Measurements from ENCODE around the gene BMF. TPM values are rescaled to one million over a fixed set of nuclear protein-coding genes. Genes with fewer than 3 reads are reported as not detected.

The BMF gene
- total and polyA plus RNA-seq, 4 donors, result 0.63 to 10.2 (median 4.0) TPM

- TF ChIP-seq ZBTB33 (IDR thresholded peaks at IDR 0.05), result no peak
- TF ChIP-seq NR2F2 (IDR thresholded peaks at IDR 0.05), result no peak
- no peak for TF ChIP-seq MAX (IDR thresholded peaks at IDR 0.05)
- no peak for TF ChIP-seq REST (IDR thresholded peaks at IDR 0.05)
- no peak for TF ChIP-seq YY1 (IDR thresholded peaks at IDR 0.05)
Measured at GRCh38 chr15:40121911-40122638, 13.4 kb upstream of the BMF start (continued).

- no peaks in the 10 kb centered on the region for H3K36me3 ChIP-seq (ENCODE audit: control insufficient read depth in 4 of 4, insufficient read depth in 3 of 4, low read depth in 1 of 4, low read length in 3 of 4)
- no peak for TF ChIP-seq ATF3 (IDR thresholded peaks at IDR 0.05)
- TF ChIP-seq MAX (IDR thresholded peaks at IDR 0.05), result no peak
- TF ChIP-seq REST (IDR thresholded peaks at IDR 0.05), result no peak
- no peak for TF ChIP-seq GABPA (IDR thresholded peaks at IDR 0.05 in 1 of 2, conservative IDR thresholded peaks at IDR 0.05 in 1 of 2)
- TF ChIP-seq HNF4G (IDR thresholded peaks at IDR 0.05), result no peak
- TF ChIP-seq CTCF (IDR thresholded peaks at IDR 0.05; ENCODE audit: low read depth, low read length, missing input control), result no peak
- no peak for TF ChIP-seq SP1 (IDR thresholded peaks at IDR 0.05)
- TF ChIP-seq TAF1 (conservative IDR thresholded peaks at IDR 0.05), result no peak
- TF ChIP-seq NR2F2 (IDR thresholded peaks at IDR 0.05), result no peak
- no peak for TF ChIP-seq JUND (IDR thresholded peaks at IDR 0.05)
- TF ChIP-seq EGR1 (IDR thresholded peaks at IDR 0.05; ENCODE audit: low read depth in 2 of 2), result no peak
- TF ChIP-seq HNF4A (conservative IDR thresholded peaks at IDR 0.05), result no peak
- TF ChIP-seq RXRA (IDR thresholded peaks at IDR 0.05), result no peak
- TF ChIP-seq YY1 (IDR thresholded peaks at IDR 0.05), result no peak
- no peak for TF ChIP-seq FOXA1 (IDR thresholded peaks at IDR 0.05)
- TF ChIP-seq RAD21 (IDR thresholded peaks at IDR 0.05), result no peak
- TF ChIP-seq FOXA2 (IDR thresholded peaks at IDR 0.05), result no peak
- no peak for TF ChIP-seq ZBTB33 (IDR thresholded peaks at IDR 0.05)
- H3K4me3 ChIP-seq (ENCODE audit: low read depth in 1 of 3, low read length in 3 of 3), result no peak overlapping the region
- DNase-seq (ENCODE audit: low spot score), result no peak
- H3K27me3 ChIP-seq (ENCODE audit: control insufficient read depth in 4 of 4, insufficient read depth in 4 of 4, low read length in 3 of 4), result no peaks in the 10 kb centered on the region
- H3K27ac ChIP-seq (ENCODE audit: low read depth in 1 of 2, low read length in 2 of 2), result no peak overlapping the region
- 82% methylated on average over 3 of the region's 3 CpGs for WGBS
- no peaks in the 10 kb centered on the region for H3K9me3 ChIP-seq (ENCODE audit: control insufficient read depth in 4 of 4, low read length in 3 of 4)
- H3K9ac ChIP-seq (ENCODE audit: low read depth in 1 of 2, low read length in 2 of 2), result no peak overlapping the region
- H3K4me1 ChIP-seq (ENCODE audit: control insufficient read depth in 4 of 4, insufficient read depth in 4 of 4, low read length in 3 of 4), result peaks cover 0 to 6% (median 0%) of the 10 kb centered on the region in 4 donors
Measured at GRCh38 chr15:40118473-40118872, 9.8 kb upstream of the BMF start.
